Stomach (tissue), 4 donors: ENCODE data around the gene KIF18B.

Experiments
- EP300 ChIP-seq: sonication (generic); formaldehyde crosslinking; IDR thresholded peaks from one replicate; pipeline ENCODE4 v1.6.1; 2017; ENCODE audit warnings: antibody characterized with exemption
- POLR2A ChIP-seq, 4 donors: fragments of 450-650 bp; IDR thresholded peaks; one replicate each; pipeline ENCODE4 v1.6.1; 2016; ENCODE audit warnings: antibody characterized with exemption in 4 of 4, control low read depth in 2 of 4, mild to moderate bottlenecking in 1 of 4, moderate library complexity in 1 of 4

DNA sequence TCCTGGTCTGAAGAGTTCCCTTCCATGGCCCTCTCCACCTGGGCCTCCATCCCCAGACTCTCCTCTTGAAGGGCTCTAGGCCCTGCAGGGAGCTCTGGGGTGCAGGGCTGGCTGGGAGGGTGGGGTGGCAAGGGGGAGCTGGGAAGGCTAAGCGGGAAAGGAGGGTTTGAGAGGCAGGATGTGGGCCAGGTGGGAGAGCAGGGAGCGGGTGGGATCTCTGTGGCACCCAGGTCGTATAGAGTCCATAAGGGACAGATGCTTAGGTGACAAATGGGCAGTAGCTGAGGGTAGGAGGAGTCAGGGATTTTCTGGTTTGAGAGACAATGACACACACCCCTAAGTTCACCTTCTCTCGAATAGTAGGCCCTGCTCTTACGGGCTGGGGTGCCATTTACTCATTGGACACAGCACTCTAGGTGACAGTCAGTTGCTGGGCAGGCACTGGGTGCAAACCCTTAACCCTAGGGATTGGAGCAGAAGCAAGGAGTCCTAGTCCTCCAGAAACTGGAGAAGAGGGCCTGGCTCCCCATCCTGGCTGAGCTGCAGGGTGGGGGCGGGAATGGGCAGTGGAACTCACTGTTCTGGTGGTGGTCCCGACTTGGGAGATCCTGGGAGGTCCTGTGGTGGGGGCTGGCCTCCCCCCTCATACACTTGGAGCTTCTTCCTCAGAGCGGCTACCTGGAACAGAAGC, 15.3 kb downstream of the KIF18B start:
- TF ChIP-seq POLR2A (IDR thresholded peaks at IDR 0.05) (no peak), EP300 (no peak)
